HTR-8/SVneo (cell line): ENCODE data around the gene GALNT17.

Source experiments
- DNase-seq: peaks from one replicate; pipeline ENCODE4 v3.0.0; 2011; ENCODE audit warnings: low spot score, mixed read lengths; ENCODE audit not compliant: insufficient read length
- FAIRE-seq: peaks from 2 replicates; lab custom pipeline; 2011; peaks lifted over from hg19 to GRCh38; lab: Jason Lieb, UNC

Gene GALNT17

DNA sequence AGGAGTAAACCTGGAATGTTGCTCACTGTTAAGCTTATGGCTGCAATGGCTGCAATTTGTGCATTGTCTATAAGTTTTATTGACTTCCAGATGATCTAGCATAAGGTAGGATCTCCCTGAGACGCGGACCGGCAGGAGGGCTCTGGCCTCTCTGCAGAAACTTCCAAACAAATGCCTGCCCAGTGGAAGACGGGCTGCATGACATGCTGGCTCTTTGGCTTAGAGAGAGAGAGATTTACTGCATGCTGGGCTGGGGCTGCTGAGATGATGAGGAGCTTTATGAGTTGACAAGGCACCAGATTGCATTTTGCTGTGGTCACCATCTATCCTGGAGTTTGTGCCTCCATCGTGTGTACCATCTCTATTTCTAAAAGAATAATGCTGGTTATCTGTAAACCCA, 193.2 kb downstream of the GALNT17 start:
- FAIRE-seq (no peak), DNase-seq (no peak)

DNA sequence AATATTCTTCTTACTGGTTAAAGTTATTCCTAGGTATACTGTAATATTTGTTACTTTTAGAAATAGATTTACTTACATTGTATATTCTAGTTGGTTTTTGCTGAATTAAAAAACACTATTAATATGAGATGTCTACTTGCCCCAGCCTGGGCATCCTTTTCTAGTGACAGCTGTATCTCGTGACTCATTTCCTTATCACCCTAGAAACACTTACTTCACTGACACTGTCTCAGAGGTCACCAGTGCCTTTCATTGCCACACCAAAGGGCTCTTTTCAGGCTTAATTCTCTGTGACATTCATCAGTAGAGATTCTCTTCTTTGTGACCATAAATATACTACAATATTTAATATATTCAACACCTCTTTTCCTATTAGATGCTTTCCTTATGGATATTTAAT, 194.7 kb downstream of the GALNT17 start:
- no peak for DNase-seq
- no peak for FAIRE-seq

GRCh38 chr7:71327946-71328345, 196.0 kb downstream of the GALNT17 start:
- DNase-seq = no peak
- no peak for FAIRE-seq

GRCh38 chr7:71329030-71329660, 197.2 kb downstream of the GALNT17 start:
- FAIRE-seq = no peak
- no peak for DNase-seq

- DNase-seq (no peak), FAIRE-seq (no peak)
Observed at GRCh38 chr7:71332207-71332606, 200.3 kb downstream of the GALNT17 start.

GRCh38 chr7:71334541-71334940, 202.6 kb downstream of the GALNT17 start:
- no peak for FAIRE-seq
- DNase-seq = no peak

DNA sequence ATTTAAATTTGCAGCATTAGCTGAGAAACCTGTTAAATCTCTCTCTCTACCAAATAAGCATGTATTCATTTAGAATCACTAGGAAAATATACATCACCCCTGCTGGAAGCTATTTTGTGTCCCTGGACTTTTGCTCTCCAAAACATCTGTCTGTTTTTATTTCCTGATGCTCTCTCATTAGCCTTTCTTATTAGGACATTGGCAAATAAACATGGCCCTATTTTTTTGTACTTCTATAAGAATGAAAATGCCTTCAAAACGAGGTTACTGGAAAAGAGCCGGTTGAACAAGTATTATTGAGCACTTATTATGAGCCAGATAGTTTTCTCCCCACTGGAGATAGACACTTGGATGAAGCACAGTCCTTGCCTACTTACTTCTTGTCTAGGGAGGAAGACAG, 206.9 kb downstream of the GALNT17 start:
- FAIRE-seq (no peak), DNase-seq (no peak)

DNA sequence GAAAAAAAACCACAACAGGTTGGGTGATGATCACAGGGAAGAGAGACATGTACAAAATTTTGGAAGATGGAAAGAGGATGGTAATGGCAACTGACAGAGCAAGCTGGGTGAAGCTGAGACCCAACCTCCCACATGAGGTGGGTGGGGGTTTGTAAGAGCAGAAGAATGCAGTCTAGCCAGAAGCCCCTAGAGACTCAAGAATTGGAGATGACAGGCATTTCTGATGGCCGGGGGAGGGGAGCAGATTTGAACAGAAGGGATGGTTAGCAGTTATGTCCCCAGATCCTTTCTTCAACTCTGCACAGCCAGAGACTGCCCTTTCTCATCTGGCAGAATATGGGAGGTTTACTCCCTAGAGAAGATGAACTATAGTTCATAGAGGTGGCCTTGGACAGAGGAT, 208.0 kb downstream of the GALNT17 start:
- FAIRE-seq = no peak
- no peak for DNase-seq

DNA sequence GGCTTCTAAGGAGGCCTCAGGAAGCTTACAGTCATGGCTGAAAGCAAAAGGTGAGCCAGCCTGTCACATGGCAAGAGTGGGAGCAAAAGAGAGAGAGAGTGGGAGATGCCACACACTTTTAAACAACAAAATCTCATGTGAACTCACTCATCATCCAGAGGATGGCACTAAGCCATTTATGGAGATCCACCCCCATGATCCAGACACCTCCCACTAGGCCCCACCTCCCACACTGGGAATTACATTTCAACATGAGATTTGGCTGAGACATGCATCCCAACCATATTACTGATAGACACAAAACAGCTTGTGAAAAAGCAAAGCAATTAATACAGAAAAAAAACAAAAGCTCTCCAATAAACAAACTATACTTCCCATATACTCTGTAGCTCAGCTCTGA, 210.3 kb downstream of the GALNT17 start:
- FAIRE-seq (no peak), DNase-seq (no peak)

GRCh38 chr7:71343039-71343438, 211.1 kb downstream of the GALNT17 start:
- DNase-seq = no peak
- FAIRE-seq = no peak

DNA sequence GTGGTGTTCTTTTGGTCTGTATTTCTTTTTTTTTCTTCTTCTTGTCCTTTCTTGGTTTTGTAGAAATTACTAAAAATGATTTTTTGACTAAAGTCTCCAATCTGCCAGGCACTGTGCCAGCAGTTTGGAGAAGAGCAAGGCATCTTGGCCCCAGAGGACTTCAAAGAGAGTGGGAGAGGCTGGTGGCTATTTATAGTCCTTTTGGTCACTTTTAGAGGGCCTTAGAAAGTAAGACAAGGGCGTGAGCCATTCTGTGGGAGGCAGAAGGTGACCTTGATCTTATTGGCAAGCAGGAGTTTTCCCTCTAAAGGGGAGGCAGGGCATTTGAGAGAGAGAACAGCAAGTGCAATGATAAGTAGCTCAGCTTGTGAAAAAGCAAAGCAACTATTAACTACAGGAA, 211.9 kb downstream of the GALNT17 start:
- FAIRE-seq (no peak), DNase-seq (no peak)

GRCh38 chr7:71345117-71345884, 213.4 kb downstream of the GALNT17 start:
- DNase-seq (no peak), FAIRE-seq (no peak)

DNA sequence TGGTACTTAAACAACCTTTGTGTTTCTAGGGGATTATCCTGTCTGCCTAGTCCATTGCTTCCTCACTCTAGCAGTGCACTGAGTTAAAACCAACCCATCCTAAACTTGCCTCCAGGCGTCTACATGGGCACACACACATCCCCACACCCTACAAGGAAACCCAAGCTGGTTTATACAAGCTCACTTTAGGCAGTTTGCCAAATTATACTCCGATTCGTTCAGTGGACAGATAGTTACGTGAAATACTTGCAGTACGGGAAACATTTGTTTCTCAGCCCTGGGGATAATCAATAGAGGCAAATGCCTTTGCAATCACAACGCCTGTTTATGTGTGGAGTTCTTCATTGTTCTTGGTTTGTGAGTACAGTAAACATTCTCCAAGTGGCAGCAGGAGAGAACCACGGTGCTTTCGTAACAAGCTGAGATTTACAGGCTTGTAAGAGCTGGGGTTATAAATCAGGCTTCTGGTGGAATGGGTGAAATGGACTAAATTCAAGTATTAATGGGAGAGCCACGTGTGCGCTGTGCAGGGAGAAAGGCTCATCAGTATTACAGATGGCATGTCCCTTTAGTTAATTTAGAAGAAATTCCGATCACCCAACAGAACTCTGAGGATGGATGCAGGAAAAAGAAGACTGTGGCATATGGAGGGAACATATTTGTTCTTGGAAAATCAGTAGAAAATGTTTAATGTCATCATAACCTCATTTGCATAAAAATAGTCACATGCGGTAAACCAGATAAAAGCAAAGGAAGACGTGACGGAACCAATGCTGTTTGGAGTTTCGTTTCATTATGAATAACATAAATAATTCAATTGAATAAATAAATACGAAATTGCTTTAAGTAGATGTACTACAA, 217.1 kb downstream of the GALNT17 start:
- DNase-seq (no peak), FAIRE-seq (no peak)

DNA sequence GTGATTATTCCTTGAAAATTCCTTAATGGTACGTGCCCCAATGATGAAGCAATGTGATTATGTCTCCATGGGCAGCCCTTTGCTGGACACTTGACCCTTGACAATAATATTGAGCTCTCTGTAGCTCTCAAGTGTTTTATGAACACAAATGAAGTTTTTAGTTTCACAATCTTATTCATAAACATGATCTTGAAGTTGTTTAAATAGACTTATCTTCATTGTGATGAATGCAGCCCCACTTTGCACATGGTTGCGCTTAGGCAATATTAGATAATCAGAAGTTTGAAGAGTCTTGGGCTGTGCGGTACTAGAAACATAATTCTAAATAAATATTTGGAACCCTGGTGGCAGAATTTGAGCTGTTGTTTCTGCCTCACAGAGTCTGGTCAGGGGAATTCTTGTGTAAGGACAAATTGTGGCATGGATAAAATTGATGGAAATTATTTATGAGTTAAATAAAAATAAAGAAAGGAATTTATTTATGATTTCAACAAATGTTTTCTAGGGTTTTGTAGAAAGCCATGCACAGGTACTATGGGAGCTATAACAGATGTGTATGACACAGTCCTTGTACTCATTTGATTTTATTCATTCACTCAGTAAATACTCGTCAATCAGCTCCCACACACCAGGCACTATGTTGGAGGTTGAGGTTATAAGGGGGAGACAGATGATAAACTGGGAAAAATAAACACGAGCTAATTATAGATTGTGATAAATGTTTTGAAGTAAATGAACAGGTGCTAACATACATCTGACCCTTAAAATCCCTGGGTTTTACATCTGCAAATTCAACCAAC, 217.9 kb downstream of the GALNT17 start:
- FAIRE-seq (no peak), DNase-seq (no peak)

GRCh38 chr7:71350680-71351079, 218.7 kb downstream of the GALNT17 start:
- DNase-seq = no peak
- FAIRE-seq = no peak

GRCh38 chr7:71354716-71355115, 222.8 kb downstream of the GALNT17 start:
- DNase-seq = no peak
- FAIRE-seq = no peak

- FAIRE-seq (no peak), DNase-seq (no peak)
Observed at GRCh38 chr7:71361451-71362032, 229.6 kb downstream of the GALNT17 start.

DNA sequence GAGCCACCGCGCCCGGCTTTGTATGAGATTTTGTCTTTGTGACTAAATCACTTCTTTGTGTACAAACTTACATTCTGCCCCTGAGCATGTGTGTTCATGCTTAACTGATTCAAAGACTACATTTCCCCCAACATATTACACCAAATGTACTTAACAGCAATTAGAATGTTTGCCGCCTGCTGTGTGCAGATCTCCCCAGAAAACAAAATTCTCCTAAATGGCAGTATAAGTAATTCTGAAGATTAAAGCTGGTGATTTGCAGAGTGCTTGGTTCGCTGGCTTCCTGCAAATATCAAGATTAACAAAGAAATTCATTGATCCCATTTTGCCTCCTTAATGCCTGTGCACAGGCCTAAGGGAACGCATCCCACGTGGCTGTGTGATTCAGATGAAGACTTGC, 230.3 kb downstream of the GALNT17 start:
- FAIRE-seq = no peak
- no peak for DNase-seq

DNA sequence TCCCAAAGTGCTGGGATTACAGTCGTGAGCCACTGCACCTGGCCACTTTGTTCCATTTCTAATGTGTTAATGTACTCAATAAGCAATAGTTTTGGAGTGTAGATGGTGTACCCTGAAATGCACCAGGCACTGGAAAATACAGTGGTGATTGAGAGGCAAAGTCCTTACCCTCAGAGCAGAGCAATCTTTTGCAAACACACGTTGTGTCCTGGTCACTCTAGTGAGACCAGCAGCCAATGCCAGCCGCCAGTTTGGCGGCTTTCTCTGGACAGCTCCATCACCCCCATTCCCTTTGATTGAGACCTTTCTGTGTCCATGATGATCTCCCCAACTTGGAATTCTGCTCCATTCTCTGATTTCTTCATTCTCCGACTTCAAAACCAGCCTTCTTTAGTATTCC, 231.3 kb downstream of the GALNT17 start:
- FAIRE-seq (no peak), DNase-seq (no peak)

DNA sequence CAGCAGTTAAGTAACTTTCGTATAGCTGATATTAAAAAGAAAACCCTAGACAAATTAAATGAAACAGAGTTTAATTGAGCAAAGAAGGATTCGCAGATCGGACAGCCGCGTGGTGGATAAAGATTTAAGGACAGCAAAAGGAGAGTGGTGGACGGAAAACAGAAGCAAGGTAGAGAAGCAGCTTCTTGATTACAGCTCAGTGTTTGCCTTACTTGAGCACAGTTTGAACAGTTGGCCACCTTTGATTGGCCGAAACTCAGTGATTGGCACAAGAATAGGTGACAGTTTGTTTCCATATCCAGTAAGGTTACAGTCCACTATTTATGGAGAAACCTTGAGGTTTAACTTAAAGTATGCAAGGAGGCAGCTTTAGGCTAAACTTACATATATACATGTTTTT, 231.7 kb downstream of the GALNT17 start:
- no peak for DNase-seq
- FAIRE-seq = no peak
